Measurements from ENCODE around the gene PTS. TPM values are rescaled to one million over a fixed set of nuclear protein-coding genes. Genes with fewer than 3 reads are reported as not detected.

PTS gene
- total RNA-seq, 1 experiment from 2014 or later, result 29.3 TPM

DNA sequence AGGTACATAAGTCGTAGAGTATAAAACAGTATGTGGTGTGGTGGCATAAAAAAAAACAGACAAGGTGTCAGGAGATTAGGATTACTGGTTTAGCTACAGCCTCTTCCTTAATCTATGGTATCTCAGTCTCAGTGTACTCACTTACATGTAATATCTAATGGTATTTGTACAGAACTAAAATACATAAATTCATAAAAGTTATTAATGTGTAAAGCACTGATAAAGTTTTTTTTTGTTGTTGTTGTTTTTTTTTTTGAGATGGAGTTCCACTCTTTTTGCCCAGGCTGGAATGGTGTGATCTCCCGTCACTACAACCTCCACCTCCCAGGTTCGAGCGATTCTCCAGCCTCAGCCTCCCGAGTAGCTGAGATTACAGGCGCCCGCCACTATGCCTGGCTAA lies 2.9 kb downstream of the PTS start:
- TF ChIP-seq, protein P1, sequence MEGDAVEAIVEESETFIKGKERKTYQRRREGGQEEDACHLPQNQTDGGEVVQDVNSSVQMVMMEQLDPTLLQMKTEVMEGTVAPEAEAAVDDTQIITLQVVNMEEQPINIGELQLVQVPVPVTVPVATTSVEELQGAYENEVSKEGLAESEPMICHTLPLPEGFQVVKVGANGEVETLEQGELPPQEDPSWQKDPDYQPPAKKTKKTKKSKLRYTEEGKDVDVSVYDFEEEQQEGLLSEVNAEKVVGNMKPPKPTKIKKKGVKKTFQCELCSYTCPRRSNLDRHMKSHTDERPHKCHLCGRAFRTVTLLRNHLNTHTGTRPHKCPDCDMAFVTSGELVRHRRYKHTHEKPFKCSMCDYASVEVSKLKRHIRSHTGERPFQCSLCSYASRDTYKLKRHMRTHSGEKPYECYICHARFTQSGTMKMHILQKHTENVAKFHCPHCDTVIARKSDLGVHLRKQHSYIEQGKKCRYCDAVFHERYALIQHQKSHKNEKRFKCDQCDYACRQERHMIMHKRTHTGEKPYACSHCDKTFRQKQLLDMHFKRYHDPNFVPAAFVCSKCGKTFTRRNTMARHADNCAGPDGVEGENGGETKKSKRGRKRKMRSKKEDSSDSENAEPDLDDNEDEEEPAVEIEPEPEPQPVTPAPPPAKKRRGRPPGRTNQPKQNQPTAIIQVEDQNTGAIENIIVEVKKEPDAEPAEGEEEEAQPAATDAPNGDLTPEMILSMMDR (IDR thresholded peaks at IDR 0.05; ENCODE audit: unreplicated experiment), result no peak
- BruUV-seq (replicated peaks), result no TSS peak
- H3K36me3 Mint-ChIP-seq (ENCODE audit: insufficient read depth, unreplicated experiment), result peaks cover 36% of the 10 kb centered on the region
- no peak for DNase-seq
- H3K27ac Mint-ChIP-seq (ENCODE audit: unreplicated experiment), result no peak overlapping the region
- peaks cover 8% of the 10 kb centered on the region for H3K4me1 Mint-ChIP-seq (ENCODE audit: low read depth, unreplicated experiment)
- no peaks in the 10 kb centered on the region for H3K27me3 Mint-ChIP-seq (ENCODE audit: unreplicated experiment)
- no peaks in the 10 kb centered on the region for H3K9me3 Mint-ChIP-seq (ENCODE audit: low read depth, unreplicated experiment)
- intact Hi-C loops (cut with micrococcal nuclease; ENCODE audit: unreplicated experiment), result loop anchor here (5.0 kb wide), 1 partner anchor 38 kb away; no protein-coding TSS in a partner anchor
- H3K4me3 Mint-ChIP-seq (ENCODE audit: low read depth, unreplicated experiment), result no peak overlapping the region
- CTCF ChIA-PET, result no interaction called here

GRCh38 chr11:112229746-112230433 lies 3.7 kb downstream of the PTS start:
- TF ChIP-seq, protein P1 (IDR thresholded peaks at IDR 0.05; ENCODE audit: unreplicated experiment), result no peak
- H3K36me3 Mint-ChIP-seq (ENCODE audit: insufficient read depth, unreplicated experiment), result peaks cover 36% of the 10 kb centered on the region
- DNase-seq, result no peak
- BruUV-seq (replicated peaks), result no TSS peak
- intact Hi-C loops (cut with micrococcal nuclease; ENCODE audit: unreplicated experiment), result loop anchor here (5.0 kb wide), 1 partner anchor 37 kb away; no protein-coding TSS in a partner anchor
- no peak overlapping the region for H3K27ac Mint-ChIP-seq (ENCODE audit: unreplicated experiment)
- CTCF ChIA-PET, result no interaction called here
- H3K27me3 Mint-ChIP-seq (ENCODE audit: unreplicated experiment), result no peaks in the 10 kb centered on the region
- H3K4me3 Mint-ChIP-seq (ENCODE audit: low read depth, unreplicated experiment), result no peak overlapping the region
- H3K9me3 Mint-ChIP-seq (ENCODE audit: low read depth, unreplicated experiment), result no peaks in the 10 kb centered on the region
- H3K4me1 Mint-ChIP-seq (ENCODE audit: low read depth, unreplicated experiment), result peaks cover 8% of the 10 kb centered on the region

GRCh38 chr11:112231952-112232351 lies 5.7 kb downstream of the PTS start:
- TF ChIP-seq, protein P1 (IDR thresholded peaks at IDR 0.05; ENCODE audit: unreplicated experiment), result no peak
- DNase-seq, result no peak
- Mint-ChIP-seq H3K9me3 (ENCODE audit: low read depth, unreplicated experiment) (no peaks in the 10 kb centered on the region), H3K27me3 (ENCODE audit: unreplicated experiment) (no peaks in the 10 kb centered on the region), H3K4me1 (ENCODE audit: low read depth, unreplicated experiment) (peaks cover 8% of the 10 kb centered on the region), H3K27ac (ENCODE audit: unreplicated experiment) (no peak overlapping the region), H3K36me3 (ENCODE audit: insufficient read depth, unreplicated experiment) (peaks cover 23% of the 10 kb centered on the region), H3K4me3 (ENCODE audit: low read depth, unreplicated experiment) (no peak overlapping the region)
- intact Hi-C loops (cut with micrococcal nuclease; ENCODE audit: unreplicated experiment), result no loop called here
- no TSS peak for BruUV-seq (replicated peaks)
- CTCF ChIA-PET, result no interaction called here

DNA sequence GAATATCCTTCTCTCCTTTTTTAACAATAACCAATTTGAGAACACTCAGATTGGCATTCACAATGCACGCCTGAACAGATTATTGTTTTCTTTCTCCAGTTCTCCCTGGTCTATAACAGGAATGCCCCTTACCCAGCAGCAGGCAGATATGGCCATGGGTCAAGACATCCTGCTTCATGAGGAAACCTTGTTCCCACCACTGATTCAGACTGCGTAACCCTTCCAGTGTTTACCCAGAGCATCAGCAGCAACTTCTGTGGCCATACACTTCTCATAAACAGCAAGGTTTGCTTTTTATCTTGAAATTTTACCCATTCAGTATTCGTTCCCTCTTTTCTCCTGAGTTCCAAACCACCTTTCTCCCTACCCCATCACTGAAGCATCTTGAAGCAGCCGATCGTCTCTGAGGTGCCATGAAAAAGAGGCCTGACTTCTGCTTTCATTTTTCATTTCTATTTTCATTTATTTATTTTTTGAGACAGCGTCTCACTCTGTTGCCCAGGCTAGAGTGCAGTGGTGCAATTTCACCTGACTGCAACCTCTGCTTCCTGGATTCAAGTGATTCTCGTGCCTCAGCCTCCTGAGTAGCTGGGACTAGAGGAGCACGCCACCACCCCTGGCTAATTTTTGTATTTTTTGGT lies 9.6 kb downstream of the PTS start:
- Mint-ChIP-seq H3K9me3 (ENCODE audit: low read depth, unreplicated experiment) (no peaks in the 10 kb centered on the region), H3K4me1 (ENCODE audit: low read depth, unreplicated experiment) (no peaks in the 10 kb centered on the region), H3K27ac (ENCODE audit: unreplicated experiment) (no peak overlapping the region), H3K36me3 (ENCODE audit: insufficient read depth, unreplicated experiment) (peaks cover 7% of the 10 kb centered on the region), H3K27me3 (ENCODE audit: unreplicated experiment) (no peaks in the 10 kb centered on the region), H3K4me3 (ENCODE audit: low read depth, unreplicated experiment) (no peak overlapping the region)
- DNase-seq, result no peak
- intact Hi-C loops (cut with micrococcal nuclease; ENCODE audit: unreplicated experiment), result no loop called here
- CTCF ChIA-PET, result no interaction called here
- TF ChIP-seq, protein P1 (IDR thresholded peaks at IDR 0.05; ENCODE audit: unreplicated experiment), result no peak
- BruUV-seq (replicated peaks), result no TSS peak

All from Calu3 (cell line).